ENCODE measurements around the gene MAMSTR. TPM values are rescaled to one million over a fixed set of nuclear protein-coding genes. Genes with fewer than 3 reads are reported as not detected.

Gene MAMSTR
- total and polyA plus RNA-seq, 9 of the 15 experiments (the other 6 are each of a cell fraction or from before 2014, with no cell fraction given): 0.08 to 1.00 (median 0.40) TPM; not detected in 1

- Histone ChIP-seq H3K36me3 (ENCODE audit: control insufficient read depth, insufficient read depth, low read length) (peaks cover 22% of the 10 kb centered on the region; the same call in 1 of the 3 replicates), H4K20me1 (replicated peaks; ENCODE audit: control insufficient read depth, insufficient read depth, low read length) (no peaks in the 10 kb centered on the region), H3K4me1 (replicated peaks in 1 of 2; ENCODE audit: control insufficient read depth in 2 of 2, insufficient read depth in 2 of 2, low read length in 2 of 2) (peaks cover 43 to 74% of the 10 kb centered on the region in 2 experiments), H3K27me3 (ENCODE audit: control insufficient read depth in 2 of 2, insufficient read depth in 2 of 2, low read length in 2 of 2) (no peaks in the 10 kb centered on the region), H3K4me3 (no peak overlapping the region), H3K27ac (ENCODE audit: extremely low read depth, low read depth, low read length) (no peak overlapping the region), H3K9me1 (ENCODE audit: control insufficient read depth, insufficient read depth, low read length) (no peaks in the 10 kb centered on the region), H2AFZ (ENCODE audit: low read depth, low read length) (no peak overlapping the region), H3K9me3 (replicated peaks; ENCODE audit: control insufficient read depth, insufficient read depth, low read depth, low read length) (no peaks in the 10 kb centered on the region), H3K4me2 (ENCODE audit: insufficient read depth, low read length) (no peak overlapping the region), H3K9ac (ENCODE audit: insufficient read depth in 1 of 2, low read depth in 2 of 2, low read length in 2 of 2) (peak overlapping the region in 1 of 2 experiments; percentile 41; a peak in 2 of 4 replicates), H3K79me2 (ENCODE audit: control insufficient read depth, insufficient read depth, low read length) (peaks cover 41% of the 10 kb centered on the region)
- no peak for ATAC-seq
- TF ChIP-seq MLX (CRISPR knock-in tag; conservative IDR thresholded peaks at IDR 0.05): no peak
- TF ChIP-seq, protein P1, sequence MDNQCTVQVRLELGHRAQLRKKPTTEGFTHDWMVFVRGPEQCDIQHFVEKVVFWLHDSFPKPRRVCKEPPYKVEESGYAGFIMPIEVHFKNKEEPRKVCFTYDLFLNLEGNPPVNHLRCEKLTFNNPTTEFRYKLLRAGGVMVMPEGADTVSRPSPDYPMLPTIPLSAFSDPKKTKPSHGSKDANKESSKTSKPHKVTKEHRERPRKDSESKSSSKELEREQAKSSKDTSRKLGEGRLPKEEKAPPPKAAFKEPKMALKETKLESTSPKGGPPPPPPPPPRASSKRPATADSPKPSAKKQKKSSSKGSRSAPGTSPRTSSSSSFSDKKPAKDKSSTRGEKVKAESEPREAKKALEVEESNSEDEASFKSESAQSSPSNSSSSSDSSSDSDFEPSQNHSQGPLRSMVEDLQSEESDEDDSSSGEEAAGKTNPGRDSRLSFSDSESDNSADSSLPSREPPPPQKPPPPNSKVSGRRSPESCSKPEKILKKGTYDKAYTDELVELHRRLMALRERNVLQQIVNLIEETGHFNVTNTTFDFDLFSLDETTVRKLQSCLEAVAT (IDR thresholded peaks at IDR 0.05): 0 out of 4 replicates have a peak, but pooled peaks of 1 of the 2 experiments have one; percentile 50
- no peak for TF ChIP-seq DPF2 (IDR thresholded peaks at IDR 0.05)
- no peak for TF ChIP-seq KLF13 (tag; IDR thresholded peaks at IDR 0.05; ENCODE audit: borderline replicate concordance, low read depth)
- TF ChIP-seq RBFOX2 (IDR thresholded peaks at IDR 0.05; ENCODE audit: low read depth, low read length): peak; percentile 46; the same call in 1 of the 2 replicates
- no peak for TF ChIP-seq ZNF764 (CRISPR knock-in tag; IDR thresholded peaks at IDR 0.05; ENCODE audit: low read depth)
- BruUV-seq (replicated peaks): no TSS peak
- DNase-seq (ENCODE audit: extremely low read depth in 1 of 4, low spot score in 3 of 4): no peak
- ChIA-PET CTCF (ENCODE audit: low intra/inter-chr PET ratio) (no interaction called here), POLR2A (interaction anchor here (0.7 kb wide), 1 partner anchor 31 kb away, joined by 3 read pairs; no protein-coding TSS in a partner anchor)
- intact Hi-C loops (cut with micrococcal nuclease) (no loop called here), in situ Hi-C loops (cut with MboI) (no loop called here)
- WGBS (ENCODE audit: insufficient coverage, low coverage, missing lambda C conversion rate): 94% methylated on average over 25 of the region's 31 CpGs
- FAIRE-seq: no peak
Measured at GRCh38 chr19:48750351-48750750, 30.8 kb upstream of the MAMSTR start.

Measured in K562 (cell line).